HEK293 (cell line): ENCODE measurements around the gene HDAC7.

Source experiments
- ATF2 ChIP-seq: fragments of 450-650 bp; formaldehyde crosslinking; IDR thresholded peaks from 2 replicates; pipeline ENCODE4 v1.5.1; 2016; ENCODE audit warnings: missing biosample characterization, missing genetic modification characterization, low read depth
- CTCF ChIP-seq: fragments of 450-650 bp; formaldehyde crosslinking; IDR thresholded peaks from 2 replicates; pipeline ENCODE4 v1.5.1; 2016; ENCODE audit warnings: missing biosample characterization, missing genetic modification characterization
- GLI4 ChIP-seq: fragments of 450-650 bp; formaldehyde crosslinking; IDR thresholded peaks from 2 replicates; pipeline ENCODE4 v1.5.1; 2016; ENCODE audit warnings: missing biosample characterization, missing genetic modification characterization
- KLF17 ChIP-seq: fragments of 450-650 bp; formaldehyde crosslinking; IDR thresholded peaks from 2 replicates; pipeline ENCODE4 v1.5.1; 2016; ENCODE audit warnings: missing biosample characterization, missing genetic modification characterization
- OVOL3 ChIP-seq: fragments of 450-650 bp; formaldehyde crosslinking; IDR thresholded peaks from 2 replicates; pipeline ENCODE4 v1.5.1; 2016; ENCODE audit warnings: missing biosample characterization, missing genetic modification characterization
- PBX3 ChIP-seq: sonication (generic); formaldehyde crosslinking; IDR thresholded peaks from 2 replicates; pipeline ENCODE4 v1.8.1; 2022; ENCODE audit warnings: mild to moderate bottlenecking, moderate library complexity, missing genetic modification reagents
- YY1 ChIP-seq: fragments of 450-650 bp; formaldehyde crosslinking; IDR thresholded peaks from 2 replicates; pipeline ENCODE4 v1.5.1; 2018; ENCODE audit warnings: missing biosample characterization, missing genetic modification characterization
- ZBTB8A ChIP-seq: fragments of 450-650 bp; formaldehyde crosslinking; IDR thresholded peaks from 2 replicates; pipeline ENCODE4 v1.5.1; 2016; ENCODE audit warnings: missing biosample characterization, missing genetic modification characterization
- ZIC2 ChIP-seq: fragments of 450-650 bp; formaldehyde crosslinking; IDR thresholded peaks from 2 replicates; pipeline ENCODE4 v1.5.1; 2016; ENCODE audit warnings: missing biosample characterization, missing genetic modification characterization
- ZNF10 ChIP-seq: fragments of 450-650 bp; formaldehyde crosslinking; IDR thresholded peaks from 2 replicates; pipeline ENCODE4 v1.5.1; 2017; ENCODE audit warnings: missing biosample characterization, missing genetic modification characterization
- ZNF148 ChIP-seq: fragments of 450-650 bp; formaldehyde crosslinking; IDR thresholded peaks from 2 replicates; pipeline ENCODE4 v1.5.0; 2017; ENCODE audit warnings: missing biosample characterization, missing genetic modification characterization, borderline replicate concordance
- ZNF175 ChIP-seq: fragments of 450-650 bp; formaldehyde crosslinking; IDR thresholded peaks from 2 replicates; pipeline ENCODE4 v1.5.1; 2016; ENCODE audit warnings: missing biosample characterization, missing genetic modification characterization
- TF ChIP-seq, protein P1 (sequence below): fragments of 450-650 bp; formaldehyde crosslinking; IDR thresholded peaks from 2 replicates; pipeline ENCODE4 v1.5.1; 2016; ENCODE audit warnings: missing biosample characterization, missing genetic modification characterization, low read depth

DNA sequence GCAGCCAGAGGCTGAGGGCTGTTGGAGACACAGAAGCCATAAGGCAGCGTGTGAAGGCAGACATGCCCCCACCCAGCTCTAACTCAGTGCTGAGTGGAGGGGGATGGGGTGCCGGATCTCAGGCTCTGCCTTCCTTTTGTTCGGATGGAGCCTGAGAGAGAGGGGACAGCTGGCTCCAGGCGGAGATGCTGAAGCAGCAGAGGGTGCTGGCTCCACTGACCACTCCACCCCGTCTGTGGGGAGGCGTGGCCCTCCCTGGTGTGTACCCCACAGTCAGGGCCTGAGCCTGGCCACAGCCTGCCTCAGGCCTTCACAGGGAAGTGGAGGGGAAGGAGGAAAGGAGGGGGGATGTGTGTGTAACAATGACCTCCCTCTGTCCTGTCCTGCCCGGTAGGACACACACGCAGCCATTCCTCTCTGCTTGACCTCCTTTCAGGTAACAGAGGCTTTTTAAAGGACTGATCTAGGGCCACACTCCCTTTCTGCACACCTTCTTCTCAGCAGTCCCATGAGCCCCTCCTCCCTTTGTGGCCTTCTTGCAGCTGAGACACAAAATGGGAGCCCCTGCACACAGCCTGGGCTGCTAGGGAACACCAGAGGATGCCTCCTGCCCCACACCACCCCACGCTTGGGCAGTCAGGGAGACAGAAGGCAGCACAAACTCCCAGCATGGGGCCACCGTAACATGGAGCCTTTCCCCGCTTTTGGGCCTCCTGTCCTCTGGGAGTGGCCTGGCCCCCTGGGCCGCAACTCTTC is 84.8 kb downstream of the HDAC7 start:
- TF ChIP-seq GLI4 (tag by site-specific recombination) = no peak
- TF ChIP-seq ZNF148 = no peak
- peak; percentile 30 for TF ChIP-seq ZIC2 (tag by site-specific recombination)
- TF ChIP-seq CTCF (tag by site-specific recombination) = no peak
- TF ChIP-seq, protein P1, sequence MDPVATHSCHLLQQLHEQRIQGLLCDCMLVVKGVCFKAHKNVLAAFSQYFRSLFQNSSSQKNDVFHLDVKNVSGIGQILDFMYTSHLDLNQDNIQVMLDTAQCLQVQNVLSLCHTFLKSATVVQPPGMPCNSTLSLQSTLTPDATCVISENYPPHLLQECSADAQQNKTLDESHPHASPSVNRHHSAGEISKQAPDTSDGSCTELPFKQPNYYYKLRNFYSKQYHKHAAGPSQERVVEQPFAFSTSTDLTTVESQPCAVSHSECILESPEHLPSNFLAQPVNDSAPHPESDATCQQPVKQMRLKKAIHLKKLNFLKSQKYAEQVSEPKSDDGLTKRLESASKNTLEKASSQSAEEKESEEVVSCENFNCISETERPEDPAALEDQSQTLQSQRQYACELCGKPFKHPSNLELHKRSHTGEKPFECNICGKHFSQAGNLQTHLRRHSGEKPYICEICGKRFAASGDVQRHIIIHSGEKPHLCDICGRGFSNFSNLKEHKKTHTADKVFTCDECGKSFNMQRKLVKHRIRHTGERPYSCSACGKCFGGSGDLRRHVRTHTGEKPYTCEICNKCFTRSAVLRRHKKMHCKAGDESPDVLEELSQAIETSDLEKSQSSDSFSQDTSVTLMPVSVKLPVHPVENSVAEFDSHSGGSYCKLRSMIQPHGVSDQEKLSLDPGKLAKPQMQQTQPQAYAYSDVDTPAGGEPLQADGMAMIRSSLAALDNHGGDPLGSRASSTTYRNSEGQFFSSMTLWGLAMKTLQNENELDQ (tag by site-specific recombination) = no peak
- no peak for TF ChIP-seq KLF17 (tag by site-specific recombination)
- no peak for TF ChIP-seq ZNF175 (tag by site-specific recombination)
- no peak for TF ChIP-seq ZNF10 (tag by site-specific recombination)
- no peak for TF ChIP-seq ZBTB8A (tag by site-specific recombination)
- no peak for TF ChIP-seq ATF2
- TF ChIP-seq OVOL3 = no peak
- TF ChIP-seq PBX3 = no peak
- TF ChIP-seq YY1 = no peak
